H54 (cell line): Measurements from ENCODE around the gene CASK.

Experiments used
- DNase-seq: peaks from one replicate; pipeline ENCODE4 v3.0.0; 2011; ENCODE audit warnings: low spot score, mixed read lengths; ENCODE audit not compliant: insufficient read length
- FAIRE-seq: peaks from 3 replicates; lab custom pipeline; 2011; peaks lifted over from hg19 to GRCh38; lab: Jason Lieb, UNC
- POLR2A ChIP-seq: IDR thresholded peaks from 2 replicates; pipeline ENCODE4 v1.6.1; 2011; ENCODE audit warnings: low read depth, mild to moderate bottlenecking, low read length

The CASK gene

GRCh38 chrX:41889317-41890025, 33.9 kb downstream of the CASK start:
- DNase-seq (no peak), FAIRE-seq (no peak)
- no peak for TF ChIP-seq POLR2A

- no peak for TF ChIP-seq POLR2A
- DNase-seq (no peak), FAIRE-seq (no peak)
Observed at GRCh38 chrX:41887691-41888090, 35.7 kb downstream of the CASK start.

DNA sequence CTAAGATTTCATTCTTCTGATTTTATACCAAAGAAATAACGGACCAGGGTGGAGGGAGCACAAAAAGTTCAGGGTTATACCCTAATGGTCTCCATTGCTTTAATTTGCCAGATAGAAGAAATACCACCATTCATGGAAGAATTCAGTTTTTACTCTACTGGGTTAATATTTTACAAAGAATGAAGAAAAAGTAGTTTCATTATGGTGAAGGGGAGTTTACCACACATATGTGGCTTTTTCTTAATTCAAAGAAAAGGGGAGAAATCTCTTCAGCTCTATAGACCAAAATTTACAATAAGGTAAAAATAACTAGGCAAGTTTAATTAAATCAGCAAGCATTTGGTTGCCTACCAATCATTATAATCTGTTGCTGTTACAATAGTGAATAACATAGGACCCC, 37.6 kb downstream of the CASK start:
- no peak for TF ChIP-seq POLR2A
- no peak for DNase-seq
- FAIRE-seq = no peak

- DNase-seq = no peak
- FAIRE-seq = no peak
- TF ChIP-seq POLR2A = no peak
Observed at GRCh38 chrX:41881166-41881565, 42.2 kb downstream of the CASK start.

- TF ChIP-seq POLR2A = no peak
- DNase-seq = no peak
- no peak for FAIRE-seq
Observed at GRCh38 chrX:41877167-41877566, 46.2 kb downstream of the CASK start.

DNA sequence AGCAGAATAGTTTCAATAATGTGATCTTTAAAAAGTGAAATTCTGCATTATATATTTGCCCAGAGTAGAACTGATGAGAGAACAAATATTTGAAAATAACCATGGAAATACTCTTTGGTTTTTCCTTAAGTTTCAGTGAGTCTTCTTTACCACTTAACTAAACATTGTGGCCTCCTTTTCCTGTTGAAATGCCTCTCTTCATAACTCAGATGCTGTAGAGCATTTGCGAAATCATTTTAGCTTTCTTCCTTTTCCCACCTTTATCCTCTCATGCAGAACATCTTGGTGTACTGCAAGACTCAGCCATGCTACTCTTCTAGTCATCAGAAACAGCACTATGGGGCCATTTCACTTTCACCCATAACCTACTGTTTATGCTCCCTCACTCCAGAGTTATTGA, 48.2 kb downstream of the CASK start:
- DNase-seq (no peak), FAIRE-seq (no peak)
- TF ChIP-seq POLR2A = no peak

- DNase-seq = no peak
- FAIRE-seq = no peak
- TF ChIP-seq POLR2A = no peak
Observed at GRCh38 chrX:41870719-41871151, 52.6 kb downstream of the CASK start.

DNA sequence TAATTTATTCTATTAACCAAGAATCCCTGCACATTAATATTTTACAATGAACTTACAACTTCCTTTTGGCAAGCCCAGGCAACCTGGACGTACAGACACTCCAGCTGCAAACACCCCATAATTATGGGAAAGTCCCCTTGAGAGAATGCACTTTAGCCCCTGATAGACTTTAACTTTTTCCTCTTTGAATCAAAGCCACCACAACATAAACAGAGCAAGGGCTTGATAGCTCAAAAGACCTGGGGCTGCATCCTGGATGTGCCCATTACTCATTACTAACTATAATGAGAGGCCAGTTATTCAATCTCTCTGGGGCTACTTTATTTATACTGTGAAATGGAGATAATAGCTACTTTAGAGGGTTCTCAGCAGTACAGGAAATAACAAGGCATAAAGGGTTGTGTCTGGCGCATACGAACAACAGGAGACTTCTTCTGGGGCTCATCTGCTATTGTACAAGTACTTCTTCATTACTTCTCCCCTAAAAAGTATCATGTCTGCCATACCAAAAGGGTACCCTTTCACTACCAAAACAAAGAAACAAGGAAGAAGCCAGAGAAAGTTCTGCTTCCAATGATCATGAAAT, 54.9 kb downstream of the CASK start:
- DNase-seq (no peak), FAIRE-seq (no peak)
- no peak for TF ChIP-seq POLR2A

GRCh38 chrX:41863343-41864203, 59.8 kb downstream of the CASK start:
- no peak for FAIRE-seq
- TF ChIP-seq POLR2A = no peak
- no peak for DNase-seq

DNA sequence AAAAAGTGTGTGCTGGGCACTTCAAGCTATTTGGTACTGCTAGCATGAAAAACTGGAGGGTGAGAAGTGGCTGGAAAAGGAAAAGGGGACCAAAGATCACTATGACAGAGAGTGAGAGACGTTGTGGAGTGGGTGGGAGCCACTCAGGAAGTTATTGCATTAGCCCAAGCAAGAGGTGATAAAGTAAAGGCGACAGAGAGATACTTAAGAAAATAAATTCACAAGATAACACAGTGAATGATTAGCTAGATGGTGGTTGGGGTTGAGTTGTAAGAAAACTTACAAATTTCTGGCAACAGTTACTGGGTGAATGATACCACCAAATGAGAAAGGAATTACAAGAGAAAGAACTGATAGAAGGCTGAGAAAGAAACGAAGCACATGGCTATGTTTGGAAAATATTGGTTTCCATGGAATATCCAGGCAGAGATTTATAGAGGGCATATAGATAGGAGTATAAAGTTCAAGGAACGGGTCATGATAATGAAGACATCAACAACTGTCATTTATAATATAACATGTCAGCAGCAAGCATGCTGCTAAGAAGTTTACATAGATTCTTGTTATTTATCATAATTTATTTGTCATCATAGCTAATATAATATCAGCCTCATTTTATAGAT, 60.7 kb downstream of the CASK start:
- no peak for TF ChIP-seq POLR2A
- DNase-seq = no peak
- FAIRE-seq = no peak

DNA sequence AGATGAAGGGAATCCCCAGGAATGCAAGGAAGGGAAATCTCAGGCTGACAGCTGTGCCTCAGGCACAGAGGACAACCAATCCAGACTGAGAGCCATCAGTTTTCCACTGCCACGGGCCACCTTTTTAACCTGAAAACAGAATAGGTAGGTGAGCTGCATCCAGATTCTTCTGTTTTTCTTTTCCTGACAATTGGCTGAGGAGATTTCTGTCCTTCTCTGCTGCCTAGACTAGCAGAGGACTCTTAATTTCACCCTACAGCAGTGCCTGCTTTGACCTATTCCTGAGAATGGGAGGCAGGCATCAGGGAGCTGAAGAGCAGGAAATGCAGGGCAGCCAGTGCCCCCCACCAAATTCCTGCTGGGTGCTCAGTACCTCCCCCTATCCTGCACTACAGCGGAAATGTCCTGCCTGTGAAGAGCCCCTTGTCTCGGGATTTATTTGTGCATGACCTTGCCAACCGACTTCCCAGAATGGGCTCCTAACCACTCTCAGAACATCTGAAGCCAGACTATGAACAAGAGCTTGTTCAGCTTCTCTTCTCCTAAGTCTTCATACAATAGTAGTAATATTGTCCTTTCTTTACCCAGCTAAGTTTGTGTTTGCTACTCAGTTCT, 65.1 kb downstream of the CASK start:
- FAIRE-seq = no peak
- no peak for TF ChIP-seq POLR2A
- DNase-seq = no peak

DNA sequence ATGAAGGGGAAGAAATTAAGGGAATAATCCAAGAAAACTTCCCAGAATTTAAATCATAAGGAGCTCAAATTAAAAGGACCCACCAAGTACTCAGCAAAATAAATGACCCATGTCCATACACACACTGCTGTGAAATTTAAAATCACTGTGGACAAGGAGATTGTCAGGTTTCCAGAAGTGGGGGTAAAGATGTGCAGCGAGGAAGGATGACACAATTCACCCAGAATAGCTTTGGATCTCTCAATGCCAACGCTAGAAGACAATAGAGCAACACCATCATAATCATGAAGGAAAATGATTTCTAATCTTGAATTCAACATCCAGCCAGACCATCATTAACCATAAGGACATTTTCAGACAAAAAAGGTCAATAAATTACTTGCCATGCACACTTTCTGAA, 65.7 kb downstream of the CASK start:
- no peak for TF ChIP-seq POLR2A
- DNase-seq (no peak), FAIRE-seq (no peak)

GRCh38 chrX:41846714-41847113, 76.6 kb downstream of the CASK start:
- TF ChIP-seq POLR2A = no peak
- no peak for FAIRE-seq
- no peak for DNase-seq

GRCh38 chrX:41837270-41837944, 85.9 kb downstream of the CASK start:
- FAIRE-seq (no peak), DNase-seq (no peak)
- no peak for TF ChIP-seq POLR2A
